Calu3 (cell line): Measurements from ENCODE around the gene CSTF1. TPM values are rescaled to one million over a fixed set of nuclear protein-coding genes. Genes with fewer than 3 reads are reported as not detected.

Source experiments
- BruUV-seq: library from RNA; stranded (reverse); fragments of 400-500 nt; replicated peaks from 2 replicates; lab custom pipeline; 2021; lab: Mats Ljungman, UMichigan
- CTCF ChIA-PET: fragments of 300-600 bp; sonication (Branson Sonifier 250); formaldehyde crosslinking; loops from one replicate; lab custom pipeline; 2022; ENCODE audit warnings: antibody characterized with exemption; lab: Charles Lee
- DNase-seq: peaks from one replicate; pipeline ENCODE4 v3.0.0; 2022
- H3K27ac Mint-ChIP-seq: one replicate; pipeline ENCODE4 v1.8.0; 2022; ENCODE audit warnings: mixed read lengths; ENCODE audit not compliant: unreplicated experiment
- H3K27me3 Mint-ChIP-seq: one replicate; pipeline ENCODE4 v1.8.0; 2022; ENCODE audit warnings: mixed read lengths; ENCODE audit not compliant: unreplicated experiment
- H3K36me3 Mint-ChIP-seq: one replicate; pipeline ENCODE4 v1.8.0; 2022; ENCODE audit warnings: mild to moderate bottlenecking, moderate library complexity, mixed read lengths; ENCODE audit not compliant: insufficient read depth, unreplicated experiment
- H3K4me1 Mint-ChIP-seq: one replicate; pipeline ENCODE4 v1.8.0; 2022; ENCODE audit warnings: mild to moderate bottlenecking, low read depth, mixed read lengths; ENCODE audit not compliant: unreplicated experiment
- H3K4me3 Mint-ChIP-seq: one replicate; pipeline ENCODE4 v1.8.0; 2022; ENCODE audit warnings: mild to moderate bottlenecking, low read depth, moderate library complexity, mixed read lengths; ENCODE audit not compliant: unreplicated experiment
- H3K9me3 Mint-ChIP-seq: one replicate; pipeline ENCODE4 v1.8.0; 2022; ENCODE audit warnings: low read depth, mixed read lengths; ENCODE audit not compliant: unreplicated experiment
- CTCF ChIP-seq: fragments of 200-600 bp; IDR thresholded peaks from one replicate; pipeline ENCODE4 v1.8.0; 2022; ENCODE audit warnings: antibody characterized with exemption; ENCODE audit not compliant: unreplicated experiment
- intact Hi-C: fragments of 100-400 bp; cut with micrococcal nuclease; formaldehyde crosslinking; loops from one replicate; pipeline ENCODE4 v1.10.0; 2022; ENCODE audit not compliant: unreplicated experiment
- total RNA-seq: library from RNA; stranded (reverse); gene quantifications from 2 replicates; pipeline ENCODE4 v1.2.3, GENCODE V29; 2022

Gene CSTF1
- total RNA-seq, 1 experiment from 2014 or later, result 44.3 TPM

GRCh38 chr20:56422824-56423189 lies 30.4 kb downstream of the CSTF1 start:
- H3K27me3 Mint-ChIP-seq, result no peaks in the 10 kb centered on the region
- no TSS peak for BruUV-seq
- peaks cover 13% of the 10 kb centered on the region for H3K4me1 Mint-ChIP-seq
- H3K27ac Mint-ChIP-seq, result no peak overlapping the region
- TF ChIP-seq CTCF, result no peak
- CTCF ChIA-PET, result interaction anchor here (0.6 kb wide), 1 partner anchor 64 kb away, joined by 5 read pairs; the partner anchor contains the start of gene FAM210B
- no peak for DNase-seq
- no peaks in the 10 kb centered on the region for H3K36me3 Mint-ChIP-seq
- intact Hi-C loops, result no loop called here
- H3K9me3 Mint-ChIP-seq, result no peaks in the 10 kb centered on the region
- no peak overlapping the region for H3K4me3 Mint-ChIP-seq

GRCh38 chr20:56423211-56423610 lies 30.8 kb downstream of the CSTF1 start:
- H3K27me3 Mint-ChIP-seq, result no peaks in the 10 kb centered on the region
- intact Hi-C loops, result no loop called here
- H3K36me3 Mint-ChIP-seq, result no peaks in the 10 kb centered on the region
- no peaks in the 10 kb centered on the region for H3K9me3 Mint-ChIP-seq
- H3K4me3 Mint-ChIP-seq, result no peak overlapping the region
- H3K27ac Mint-ChIP-seq, result no peak overlapping the region
- DNase-seq, result no peak
- CTCF ChIA-PET, result interaction anchor here (0.6 kb wide), 1 partner anchor 64 kb away, joined by 5 read pairs; the partner anchor contains the start of gene FAM210B
- peaks cover 13% of the 10 kb centered on the region for H3K4me1 Mint-ChIP-seq
- no TSS peak for BruUV-seq
- no peak for TF ChIP-seq CTCF

- TF ChIP-seq CTCF, result no peak
- H3K4me3 Mint-ChIP-seq, result no peak overlapping the region
- peaks cover 13% of the 10 kb centered on the region for H3K4me1 Mint-ChIP-seq
- no peaks in the 10 kb centered on the region for H3K36me3 Mint-ChIP-seq
- CTCF ChIA-PET, result no interaction called here
- no TSS peak for BruUV-seq
- no peaks in the 10 kb centered on the region for H3K9me3 Mint-ChIP-seq
- no peak for DNase-seq
- intact Hi-C loops, result no loop called here
- no peak overlapping the region for H3K27ac Mint-ChIP-seq
- no peaks in the 10 kb centered on the region for H3K27me3 Mint-ChIP-seq
Measured at GRCh38 chr20:56423886-56424285, 31.4 kb downstream of the CSTF1 start.

- no peaks in the 10 kb centered on the region for H3K9me3 Mint-ChIP-seq
- peaks cover 23% of the 10 kb centered on the region for H3K4me1 Mint-ChIP-seq
- no peak for TF ChIP-seq CTCF
- no TSS peak for BruUV-seq
- no peak for DNase-seq
- no peaks in the 10 kb centered on the region for H3K27me3 Mint-ChIP-seq
- no peak overlapping the region for H3K4me3 Mint-ChIP-seq
- H3K36me3 Mint-ChIP-seq, result no peaks in the 10 kb centered on the region
- CTCF ChIA-PET, result interaction anchor here (0.6 kb wide), 1 partner anchor 8 kb away, joined by 3 read pairs; no protein-coding TSS in a partner anchor
- no peak overlapping the region for H3K27ac Mint-ChIP-seq
- intact Hi-C loops, result no loop called here
Measured at GRCh38 chr20:56424931-56425330, 32.5 kb downstream of the CSTF1 start.
